ENCODE measurements around the gene ZNF423.

The ZNF423 gene

DNA sequence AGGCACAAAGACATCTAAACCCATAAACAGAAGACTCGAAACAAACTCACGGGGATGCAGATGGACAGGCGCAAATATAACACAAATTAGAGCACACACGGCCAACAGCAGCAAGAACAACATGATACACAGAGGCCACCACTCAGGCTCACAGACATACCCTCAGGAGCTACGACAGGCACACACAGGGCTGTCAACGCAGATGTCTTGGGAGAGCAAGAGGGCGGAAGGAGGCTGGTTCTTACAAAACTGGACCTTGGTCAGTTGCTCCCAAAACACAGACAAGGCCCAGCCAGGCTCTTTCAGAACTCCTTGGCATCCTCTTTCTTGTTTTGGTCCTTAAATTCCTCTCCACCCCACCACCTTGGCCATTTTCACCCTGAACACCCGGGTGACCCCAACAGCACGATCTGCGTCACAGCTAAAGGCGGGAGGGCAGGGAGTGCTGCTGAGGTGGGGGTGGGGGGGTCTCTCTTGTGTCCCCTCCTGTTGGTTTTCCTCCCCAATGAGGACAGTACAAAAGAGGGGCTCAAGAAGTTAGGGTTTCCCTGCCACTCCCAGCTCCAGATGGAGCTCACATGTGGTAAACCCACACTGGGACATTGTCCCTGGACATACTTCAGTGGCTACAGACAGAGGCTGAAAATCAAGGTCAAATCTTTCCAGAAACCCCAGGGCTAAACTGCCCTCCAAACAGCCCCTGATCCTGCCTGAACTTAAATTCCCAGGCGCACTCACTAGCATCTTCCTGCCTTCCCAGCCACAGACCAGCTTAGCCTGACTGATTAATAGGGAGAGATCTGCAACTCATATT lies 261.0 kb downstream of the ZNF423 start:
- peak; percentile 22 for DNase-seq

DNA sequence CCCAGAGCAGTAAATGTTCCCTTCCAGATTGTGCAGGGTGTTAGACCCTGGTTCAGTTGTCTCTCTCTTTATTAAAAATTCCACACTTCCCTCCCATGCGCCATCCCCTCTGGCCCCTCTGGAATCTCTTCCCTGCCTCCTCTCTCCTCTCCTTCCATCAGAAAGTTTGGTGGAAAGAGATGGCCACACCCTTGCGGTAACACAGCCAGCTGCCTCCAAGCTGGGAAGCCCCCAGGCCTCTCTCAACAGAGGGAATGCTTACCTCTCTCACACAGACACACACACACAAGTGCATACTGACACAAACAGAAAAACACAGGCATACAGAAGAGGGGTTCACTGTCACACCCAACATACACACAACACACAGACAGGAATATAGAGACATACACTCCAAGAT lies 261.8 kb downstream of the ZNF423 start:
- DNase-seq = peak; percentile 44

- peak; percentile 19 for DNase-seq
Measured at GRCh38 chr16:49593424-49594040, 262.4 kb downstream of the ZNF423 start.

DNA sequence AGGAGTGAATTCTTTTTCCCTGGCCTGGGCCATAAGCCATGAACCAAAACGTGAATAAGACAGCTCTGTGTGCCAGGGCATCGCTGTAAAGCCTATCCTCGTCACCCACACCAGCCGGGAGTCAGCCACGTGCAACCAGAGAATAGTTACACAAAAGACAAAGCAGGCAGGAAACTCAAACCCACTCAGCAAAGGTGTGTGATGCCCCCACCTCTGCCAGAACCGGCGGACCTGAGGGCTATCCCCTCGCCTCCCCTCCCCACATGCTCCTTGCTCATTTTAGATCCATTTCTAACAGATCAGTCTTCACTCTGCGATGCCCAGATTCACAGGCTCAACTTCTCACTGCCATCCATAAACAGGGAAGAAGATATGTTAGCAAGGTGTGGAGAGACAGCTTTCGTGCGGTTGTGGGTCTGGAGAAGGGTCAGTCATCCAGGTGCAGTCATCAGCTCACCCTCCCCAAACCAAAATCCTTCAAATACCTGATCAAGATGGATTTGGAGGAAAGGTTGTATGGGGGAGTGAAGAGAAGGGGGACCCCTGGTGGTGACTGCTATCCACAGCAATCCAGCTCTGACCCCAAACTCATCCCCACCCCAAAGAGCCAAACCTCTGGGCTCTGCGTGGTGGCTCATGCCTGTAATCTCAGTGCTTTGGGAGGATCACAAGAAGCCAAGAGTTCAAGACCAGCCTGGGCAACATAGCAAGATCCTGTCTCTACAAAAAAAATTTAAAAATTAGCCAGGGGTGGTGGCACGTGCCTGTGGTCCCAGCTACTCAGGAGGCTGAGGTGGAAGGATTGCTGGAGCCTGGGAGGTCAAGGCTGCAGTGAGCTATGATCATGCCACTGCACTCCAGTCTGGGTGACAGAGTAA lies 263.1 kb downstream of the ZNF423 start:
- peak; percentile 32 for DNase-seq

DNA sequence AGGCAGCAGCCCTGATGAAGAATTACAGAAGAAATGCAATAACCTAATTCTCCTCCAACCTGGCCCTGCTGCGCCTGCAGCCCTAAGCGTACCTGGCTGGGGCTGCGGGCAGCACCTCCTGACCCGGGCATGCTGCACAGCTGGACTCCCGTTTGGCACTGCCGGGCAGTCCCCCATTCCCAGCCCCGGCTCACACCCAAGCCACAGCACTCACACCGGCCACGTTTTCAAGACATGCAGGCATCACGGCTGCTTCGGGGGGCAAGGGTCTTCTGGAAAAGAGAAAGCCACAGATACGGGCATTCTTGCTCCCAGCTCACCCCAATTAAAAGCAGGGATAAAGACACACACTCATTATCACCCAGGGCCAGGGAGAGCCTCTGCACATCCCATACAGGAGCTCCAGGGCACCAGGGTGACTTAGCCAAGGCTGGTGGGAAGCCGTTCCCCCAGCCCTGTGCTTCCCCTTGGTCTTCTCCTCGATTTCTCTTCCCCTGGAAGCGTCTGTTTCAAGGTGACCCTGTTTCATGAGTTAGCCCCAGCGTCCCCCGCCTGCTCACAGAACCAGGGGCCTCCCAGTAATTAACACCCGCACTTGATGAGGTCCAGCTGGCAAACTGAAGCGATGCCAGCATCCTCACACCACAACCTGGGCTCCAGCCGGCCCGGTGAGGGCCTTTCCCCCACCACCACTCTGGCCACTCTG lies 265.6 kb downstream of the ZNF423 start:
- DNase-seq = peak; percentile 15

DNA sequence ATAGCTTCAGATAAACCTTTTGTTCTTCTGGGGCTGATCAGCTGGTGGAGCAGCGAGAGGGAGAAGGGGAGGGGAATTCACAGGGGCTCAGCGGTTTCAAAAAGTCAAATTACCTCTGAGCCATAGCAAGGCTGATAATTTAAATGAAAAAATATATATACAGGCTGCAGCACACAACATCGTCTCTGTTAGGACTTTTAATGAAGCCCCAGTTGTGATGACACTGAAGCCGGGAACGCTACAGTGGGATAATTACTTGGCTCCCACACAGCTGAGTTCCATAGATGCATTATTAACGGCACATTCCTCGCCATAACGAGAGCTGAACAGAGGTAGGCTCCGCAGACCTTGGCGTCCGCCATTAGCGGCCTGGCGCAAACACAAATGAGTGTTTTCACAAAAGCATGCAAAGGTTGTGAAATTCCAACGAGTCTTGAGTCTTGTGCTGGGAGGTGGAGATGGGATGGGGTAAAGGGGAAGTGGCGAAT lies 266.3 kb downstream of the ZNF423 start:
- peak; percentile 24 for DNase-seq

DNA sequence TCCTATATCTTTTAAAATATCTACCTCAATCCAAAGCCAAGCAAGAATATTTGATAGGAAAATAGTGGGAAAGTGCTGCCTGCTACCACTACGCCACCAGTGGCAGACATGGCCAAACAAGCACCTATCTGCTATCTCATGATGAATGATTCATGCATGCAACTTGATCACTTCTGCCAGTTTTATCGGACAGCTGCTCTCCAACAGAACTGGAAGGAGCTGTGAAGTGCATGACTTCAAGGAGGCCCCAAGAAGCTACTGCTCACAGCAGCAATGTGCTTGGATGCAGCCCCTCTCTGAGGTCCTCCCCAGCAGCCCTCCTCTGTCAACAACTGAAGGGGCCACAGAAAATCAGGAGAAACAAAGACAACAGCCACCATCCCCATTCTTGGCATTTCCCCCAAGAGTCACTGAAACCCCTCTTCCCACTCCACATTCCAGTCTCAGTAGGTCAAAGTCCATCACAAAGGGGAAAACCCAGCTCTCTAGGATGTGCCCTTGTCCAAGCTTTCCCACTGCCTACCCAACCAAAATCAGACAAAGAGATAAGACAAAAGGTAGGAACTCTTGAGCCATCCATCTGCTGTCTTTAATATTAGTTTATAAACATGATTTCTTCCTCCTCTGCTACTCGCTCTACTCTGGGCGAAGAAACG lies 267.1 kb downstream of the ZNF423 start:
- peak; percentile 12 for DNase-seq

DNA sequence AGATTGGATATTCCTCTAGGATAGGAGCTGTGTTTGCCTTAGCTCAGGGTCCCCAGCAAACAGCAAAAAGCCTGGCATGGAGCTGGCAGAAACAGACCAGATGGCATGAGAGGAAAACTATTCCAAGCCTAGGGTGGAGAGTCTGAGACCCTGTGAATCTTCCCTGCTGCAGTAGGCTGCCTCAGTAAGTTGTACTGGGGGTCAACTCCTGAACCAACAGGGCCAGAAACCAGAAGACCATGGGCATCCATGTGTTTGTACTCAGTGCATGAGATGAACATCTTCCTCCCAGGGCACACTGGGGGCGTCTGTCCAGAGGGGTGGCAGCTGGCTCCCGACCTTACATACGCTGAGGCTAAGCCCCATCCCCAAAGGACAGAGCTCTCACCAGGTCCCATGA lies 267.9 kb downstream of the ZNF423 start:
- DNase-seq = peak; percentile 2

DNA sequence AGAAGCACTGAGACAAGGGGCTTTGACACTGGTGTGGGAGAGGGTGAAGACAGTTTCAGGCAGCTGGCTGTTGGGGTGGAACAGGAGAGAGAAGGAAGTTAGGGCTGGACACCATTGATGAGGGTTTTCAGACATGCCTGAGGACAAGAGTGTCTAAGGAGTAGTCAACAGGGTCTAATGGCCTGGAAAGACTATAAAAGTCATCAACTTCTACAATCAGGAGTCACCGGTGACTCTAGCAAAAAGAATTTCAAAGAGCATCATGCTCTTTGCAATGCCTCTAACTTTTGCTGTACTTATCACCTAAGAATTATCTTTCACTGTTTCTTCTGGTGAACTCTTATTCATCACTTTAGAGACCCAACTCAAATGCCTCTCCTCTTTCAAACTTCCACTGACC lies 268.4 kb downstream of the ZNF423 start:
- DNase-seq = no peak

GRCh38 chr16:49586466-49587450 lies 269.2 kb downstream of the ZNF423 start:
- DNase-seq = peak; percentile 31

GRCh38 chr16:49585143-49585832 lies 270.6 kb downstream of the ZNF423 start:
- peak; percentile 11 for DNase-seq

GRCh38 chr16:49583911-49584310 lies 272.0 kb downstream of the ZNF423 start:
- no peak for DNase-seq

GRCh38 chr16:49581630-49582298 lies 274.1 kb downstream of the ZNF423 start:
- DNase-seq = no peak

GRCh38 chr16:49580751-49581303 lies 275.1 kb downstream of the ZNF423 start:
- DNase-seq = no peak

DNA sequence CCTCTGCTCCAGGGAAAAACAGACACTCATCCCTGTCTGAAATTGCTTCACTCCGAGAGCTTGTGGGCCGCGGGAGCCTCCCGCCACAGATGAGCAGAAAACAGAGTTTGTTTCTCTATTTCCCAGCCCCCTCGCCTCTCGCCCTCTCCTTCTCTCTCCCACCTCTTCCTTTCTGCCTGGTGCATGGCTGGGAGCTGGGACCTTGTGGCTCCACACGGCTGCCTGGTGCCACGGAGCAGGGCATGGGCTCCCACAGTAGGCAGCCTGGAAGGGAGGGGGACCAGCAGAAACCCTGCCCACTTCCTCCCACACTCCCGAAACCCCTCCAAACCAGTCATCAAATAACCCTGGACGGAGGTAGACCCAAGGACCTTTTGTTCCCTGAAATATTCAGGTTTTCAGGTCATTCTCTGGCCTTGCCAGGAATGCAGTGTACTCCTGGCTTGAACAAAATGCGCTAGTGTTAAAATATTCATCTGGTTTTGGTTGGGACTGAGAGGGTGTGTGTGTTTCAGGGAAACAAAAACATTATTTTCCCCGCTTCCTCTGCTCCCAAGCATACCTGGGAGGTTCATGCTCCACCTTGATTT lies 277.4 kb downstream of the ZNF423 start:
- no peak for DNase-seq

GRCh38 chr16:49578018-49578417 lies 277.9 kb downstream of the ZNF423 start:
- DNase-seq = no peak

DNA sequence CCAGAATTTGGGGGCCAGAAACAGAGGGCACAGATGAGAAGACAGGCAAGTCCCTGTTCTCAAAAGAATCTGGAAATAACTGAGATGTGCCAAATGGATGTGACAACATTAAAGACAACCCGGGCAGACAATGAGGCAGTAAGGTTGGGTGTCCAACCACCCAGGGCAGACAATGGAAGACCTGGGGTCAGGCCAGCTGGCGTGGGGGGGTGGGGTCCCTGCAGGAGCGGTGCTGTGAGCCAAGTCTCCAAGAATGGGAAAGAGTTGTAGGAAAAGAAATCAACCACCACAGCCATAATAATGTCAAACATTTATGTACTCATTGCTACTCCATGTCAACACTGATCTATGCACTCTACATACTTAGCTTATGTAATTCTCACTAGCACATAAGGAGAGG lies 279.0 kb downstream of the ZNF423 start:
- no peak for DNase-seq

DNA sequence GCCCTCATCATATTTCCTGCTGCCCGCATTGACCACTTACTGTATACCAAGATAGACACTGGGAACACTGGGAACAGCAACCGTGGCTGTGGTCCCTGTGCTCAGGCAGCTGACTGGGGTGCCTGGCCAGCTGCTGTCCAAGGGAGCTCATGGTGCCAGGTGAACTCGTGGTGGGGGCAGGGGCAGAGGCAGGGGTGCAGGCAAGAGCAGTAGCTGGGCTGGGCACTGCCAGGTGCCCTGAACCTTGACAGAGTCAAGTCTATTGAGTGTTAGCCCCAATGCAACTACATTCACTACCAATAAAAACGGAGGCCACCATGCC lies 279.8 kb downstream of the ZNF423 start:
- no peak for DNase-seq
